PC-3 (cell line): ENCODE results near the gene KLHL6. TPM values are rescaled to one million over a fixed set of nuclear protein-coding genes. Genes with fewer than 3 reads are reported as not detected.

Source experiments
- ATAC-seq: fragments of 200-7000 bp; cut with Tn5 transposase; 2 replicates; pipeline ENCODE4 v1.9.1; 2020; ENCODE audit warnings: mild to moderate bottlenecking, moderate library complexity
- BruUV-seq: library from RNA; stranded (reverse); fragments of 400-500 nt; replicated peaks from 2 replicates; lab custom pipeline; 2021; lab: Mats Ljungman, UMichigan
- CTCF ChIA-PET: fragments of 300-600 bp; sonication (Branson Sonifier 250); formaldehyde crosslinking; loops from one replicate; lab custom pipeline; 2022; ENCODE audit warnings: antibody characterized with exemption; lab: Charles Lee
- POLR2A ChIA-PET: fragments of 300-600 bp; sonication (Branson Sonifier 250); formaldehyde crosslinking; loops from one replicate; lab custom pipeline; 2022; ENCODE audit warnings: antibody characterized with exemption; ENCODE audit not compliant: unreplicated experiment; lab: Charles Lee
- DNase-seq: peaks from one replicate; pipeline ENCODE4 v3.0.0-alpha.2; 2015
- H2AFZ ChIP-seq: fragments of 300-600 bp; sonication (generic); 2 replicates; pipeline ENCODE4 v1.6.0; 2016; ENCODE audit warnings: antibody characterized with exemption, low read length
- H3F3A ChIP-seq: fragments of 300-600 bp; sonication (generic); one replicate; pipeline ENCODE4 v1.6.0; 2017; ENCODE audit warnings: antibody characterized with exemption, low read length, control low read depth, mild to moderate bottlenecking; ENCODE audit not compliant: unreplicated experiment
- H3K27ac ChIP-seq: fragments of 300-600 bp; sonication (generic); 2 replicates; pipeline ENCODE4 v1.5.1; 2016; ENCODE audit warnings: mild to moderate bottlenecking, low read length
- H3K27me3 ChIP-seq: fragments of 300-600 bp; sonication (generic); 2 replicates; pipeline ENCODE4 v1.6.1; 2016; ENCODE audit warnings: low read length, mixed read lengths
- H3K36me3 ChIP-seq: fragments of 300-600 bp; sonication (generic); 2 replicates; pipeline ENCODE4 v1.6.1; 2016; ENCODE audit warnings: low read depth, mixed run types, low read length, mixed read lengths
- H3K4me1 ChIP-seq: fragments of 300-600 bp; sonication (generic); 2 replicates; pipeline ENCODE4 v1.5.1; 2016; ENCODE audit warnings: low read length; ENCODE audit not compliant: insufficient read depth
- H3K4me2 ChIP-seq: fragments of 300-600 bp; sonication (generic); 2 replicates; pipeline ENCODE4 v1.6.0; 2016; ENCODE audit warnings: low read length
- H3K4me3 ChIP-seq: fragments of 300-600 bp; sonication (generic); 2 replicates; pipeline ENCODE4 v1.5.1; 2016; ENCODE audit warnings: mild to moderate bottlenecking, low read length, mixed read lengths
- H3K79me2 ChIP-seq: fragments of 300-600 bp; sonication (generic); 2 replicates; pipeline ENCODE4 v1.6.1; 2017; ENCODE audit warnings: low read length, mixed read lengths
- H3K9ac ChIP-seq: fragments of 300-600 bp; sonication (generic); 2 replicates; pipeline ENCODE4 v1.6.0; 2016; ENCODE audit warnings: mild to moderate bottlenecking, low read length
- H3K9me2 ChIP-seq: fragments of 300-600 bp; sonication (generic); replicated peaks from 2 replicates; pipeline ENCODE4 v1.6.1; 2016; ENCODE audit warnings: mixed run types, low read length, mixed read lengths
- H3K9me3 ChIP-seq: fragments of 300-600 bp; sonication (generic); 2 replicates; pipeline ENCODE4 v1.6.1; 2016; ENCODE audit warnings: low read length, mixed read lengths
- H4K20me1 ChIP-seq: fragments of 300-600 bp; sonication (generic); 2 replicates; pipeline ENCODE4 v1.6.1; 2016; ENCODE audit warnings: low read length, mixed read lengths
- EZH2 ChIP-seq: fragments of 300-600 bp; sonication (generic); IDR thresholded peaks from one replicate; pipeline ENCODE4 v1.6.1; 2017; ENCODE audit warnings: antibody characterized with exemption, mild to moderate bottlenecking, low read length; ENCODE audit not compliant: unreplicated experiment
- EZH2phosphoT487 ChIP-seq: fragments of 300-600 bp; sonication (generic); IDR thresholded peaks from 2 replicates; pipeline ENCODE4 v1.6.1; 2018; ENCODE audit warnings: mild to moderate bottlenecking, antibody characterized with exemption, low read length, borderline replicate concordance
- intact Hi-C: fragments of 100-400 bp; cut with micrococcal nuclease; formaldehyde crosslinking; loops from 2 replicates; pipeline ENCODE4 v1.9.0; 2023
- total RNA-seq: library from RNA; depleted of rRNA; stranded (reverse); fragments of >200 nt; gene quantifications from 2 replicates; pipeline ENCODE4 v1.2.3, GENCODE V29; 2014
- TF ChIP-seq, protein P1 (sequence below): fragments of 300-600 bp; sonication (generic); conservative IDR thresholded peaks from 2 replicates; pipeline ENCODE4 v1.5.1; 2017; ENCODE audit warnings: antibody characterized with exemption, low read depth, mild to moderate bottlenecking, low read length

The KLHL6 gene
- total RNA-seq, 1 experiment from 2014 or later: not detected

DNA sequence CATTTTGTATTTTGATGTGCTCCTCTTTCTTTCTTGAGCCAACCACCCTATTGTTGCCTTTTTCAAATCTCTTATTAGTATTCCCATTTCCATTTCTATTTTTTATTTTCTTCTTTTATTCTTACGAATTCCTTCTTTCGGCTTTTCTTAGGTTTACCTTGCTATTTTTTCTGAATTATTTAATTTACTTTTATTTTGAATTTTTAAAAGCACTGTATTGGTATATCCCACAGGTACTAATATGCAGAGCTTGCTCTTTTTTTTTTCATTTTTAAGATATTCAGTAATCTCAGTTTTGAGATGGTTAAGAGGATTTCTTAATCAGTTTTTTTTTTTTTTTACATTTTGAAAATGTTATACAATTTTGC, 108.7 kb downstream of the KLHL6 start:
- H3K9ac ChIP-seq: peak overlapping the region; percentile 78
- peaks cover 15% of the 10 kb centered on the region for H3K4me1 ChIP-seq
- ATAC-seq: no peak
- no peaks in the 10 kb centered on the region for H3F3A ChIP-seq
- peak overlapping the region; percentile 87 for H2AFZ ChIP-seq
- H3K4me3 ChIP-seq: peak overlapping the region; percentile 99
- POLR2A ChIA-PET: no interaction called here
- H3K27ac ChIP-seq: no peak overlapping the region
- H3K4me2 ChIP-seq: peak overlapping the region; percentile 100
- TF ChIP-seq EZH2 (no peak), EZH2phosphoT487 (no peak)
- TF ChIP-seq, protein P1, sequence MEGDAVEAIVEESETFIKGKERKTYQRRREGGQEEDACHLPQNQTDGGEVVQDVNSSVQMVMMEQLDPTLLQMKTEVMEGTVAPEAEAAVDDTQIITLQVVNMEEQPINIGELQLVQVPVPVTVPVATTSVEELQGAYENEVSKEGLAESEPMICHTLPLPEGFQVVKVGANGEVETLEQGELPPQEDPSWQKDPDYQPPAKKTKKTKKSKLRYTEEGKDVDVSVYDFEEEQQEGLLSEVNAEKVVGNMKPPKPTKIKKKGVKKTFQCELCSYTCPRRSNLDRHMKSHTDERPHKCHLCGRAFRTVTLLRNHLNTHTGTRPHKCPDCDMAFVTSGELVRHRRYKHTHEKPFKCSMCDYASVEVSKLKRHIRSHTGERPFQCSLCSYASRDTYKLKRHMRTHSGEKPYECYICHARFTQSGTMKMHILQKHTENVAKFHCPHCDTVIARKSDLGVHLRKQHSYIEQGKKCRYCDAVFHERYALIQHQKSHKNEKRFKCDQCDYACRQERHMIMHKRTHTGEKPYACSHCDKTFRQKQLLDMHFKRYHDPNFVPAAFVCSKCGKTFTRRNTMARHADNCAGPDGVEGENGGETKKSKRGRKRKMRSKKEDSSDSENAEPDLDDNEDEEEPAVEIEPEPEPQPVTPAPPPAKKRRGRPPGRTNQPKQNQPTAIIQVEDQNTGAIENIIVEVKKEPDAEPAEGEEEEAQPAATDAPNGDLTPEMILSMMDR: no peak
- no TSS peak for BruUV-seq
- intact Hi-C loops: loop anchor here (2.0 kb wide), 1 partner anchor 18 kb away; the partner anchor contains the start of gene MCF2L2
- peaks cover 9% of the 10 kb centered on the region for H3K79me2 ChIP-seq
- H3K27me3 ChIP-seq: no peaks in the 10 kb centered on the region
- no peaks in the 10 kb centered on the region for H3K36me3 ChIP-seq
- DNase-seq: no peak
- no peaks in the 10 kb centered on the region for H3K9me2 ChIP-seq
- no peaks in the 10 kb centered on the region for H4K20me1 ChIP-seq
- H3K9me3 ChIP-seq: peaks cover 19% of the 10 kb centered on the region
- CTCF ChIA-PET: no interaction called here

DNA sequence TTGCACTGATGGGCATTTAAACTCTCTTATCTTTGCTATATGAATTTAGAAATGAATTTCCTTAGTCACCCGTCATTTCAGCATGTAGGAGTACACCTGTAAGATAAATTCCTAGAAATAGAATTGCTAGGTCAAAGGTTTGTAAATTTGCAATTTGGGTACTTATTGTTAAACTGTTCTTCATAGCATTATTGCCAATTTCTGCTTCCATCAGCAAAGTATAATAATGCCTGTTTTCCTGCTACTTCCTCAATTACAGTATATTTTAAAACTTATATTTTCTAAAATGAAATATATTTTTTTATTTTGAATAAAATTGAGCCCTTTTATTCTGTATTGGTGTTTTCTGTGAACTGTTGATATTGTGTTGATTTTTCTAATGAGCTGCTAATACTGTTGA, 110.8 kb downstream of the KLHL6 start:
- no peaks in the 10 kb centered on the region for H4K20me1 ChIP-seq
- TF ChIP-seq EZH2 (no peak), EZH2phosphoT487 (no peak)
- TF ChIP-seq, protein P1: no peak
- H3F3A ChIP-seq: no peaks in the 10 kb centered on the region
- no peaks in the 10 kb centered on the region for H3K27me3 ChIP-seq
- no TSS peak for BruUV-seq
- H3K9me2 ChIP-seq: no peaks in the 10 kb centered on the region
- H3K4me1 ChIP-seq: peaks cover 15% of the 10 kb centered on the region
- no peak overlapping the region for H3K9ac ChIP-seq
- H3K36me3 ChIP-seq: no peaks in the 10 kb centered on the region
- no peak overlapping the region for H2AFZ ChIP-seq
- ATAC-seq (no peak), DNase-seq (no peak)
- H3K79me2 ChIP-seq: peaks cover 9% of the 10 kb centered on the region
- ChIA-PET POLR2A (no interaction called here), CTCF (no interaction called here)
- no peak overlapping the region for H3K27ac ChIP-seq
- H3K9me3 ChIP-seq: peaks cover 19% of the 10 kb centered on the region
- H3K4me3 ChIP-seq: no peak overlapping the region
- no peak overlapping the region for H3K4me2 ChIP-seq
- intact Hi-C loops: no loop called here

- no peak overlapping the region for H3K27ac ChIP-seq
- ChIA-PET CTCF (no interaction called here), POLR2A (no interaction called here)
- H3K36me3 ChIP-seq: no peaks in the 10 kb centered on the region
- DNase-seq: no peak
- no peaks in the 10 kb centered on the region for H3F3A ChIP-seq
- TF ChIP-seq, protein P1: no peak
- TF ChIP-seq EZH2phosphoT487 (no peak), EZH2 (no peak)
- no peak overlapping the region for H2AFZ ChIP-seq
- BruUV-seq: no TSS peak
- no peak overlapping the region for H3K4me2 ChIP-seq
- ATAC-seq: no peak
- no peaks in the 10 kb centered on the region for H3K27me3 ChIP-seq
- no peak overlapping the region for H3K4me3 ChIP-seq
- peaks cover 9% of the 10 kb centered on the region for H3K79me2 ChIP-seq
- no peaks in the 10 kb centered on the region for H3K9me2 ChIP-seq
- H3K4me1 ChIP-seq: peaks cover 8% of the 10 kb centered on the region
- H3K9ac ChIP-seq: no peak overlapping the region
- peaks cover 19% of the 10 kb centered on the region for H3K9me3 ChIP-seq
- intact Hi-C loops: no loop called here
- no peaks in the 10 kb centered on the region for H4K20me1 ChIP-seq
Measured at GRCh38 chr3:183443395-183444385, 111.8 kb downstream of the KLHL6 start.
